Retina (tissue), 1 donor: ENCODE results near the gene PCDHB11.
"Not testable (repeated sequence)": the region's sequence is repeated elsewhere in the genome, so short reads cannot be mapped to it uniquely, and the experiment has no call there.

Experiments
- DNase-seq: peaks from one replicate; pipeline ENCODE4 v3.0.0-alpha.2; 2016

Gene PCDHB11

GRCh38 chr5:141199359-141200235 lies at the start of gene PCDHB11:
PCDHB11 (plus strand) TSS chr5:141199627; CDS start chr5:141199775, 148 bp downstream.
- DNase-seq = no peak

GRCh38 chr5:141149812-141150211 lies 49.6 kb upstream of the PCDHB11 start, which contains the start of gene PCDHB6:
PCDHB6 (plus strand) TSS chr5:141150057; CDS start chr5:141150258, 201 bp downstream.
- DNase-seq = peak; percentile 9

GRCh38 chr5:141150224-141150992 lies 49.0 kb upstream of the PCDHB11 start:
- no peak for DNase-seq

GRCh38 chr5:141150993-141151325 lies 48.5 kb upstream of the PCDHB11 start:
- no peak for DNase-seq

GRCh38 chr5:141151632-141152031 lies 47.8 kb upstream of the PCDHB11 start:
- not testable (repeated sequence) for DNase-seq

- DNase-seq = not testable (repeated sequence)
These were observed 47.3 kb upstream of the PCDHB11 start for GRCh38 chr5:141152096-141152495.

GRCh38 chr5:141155540-141156374 lies 43.7 kb upstream of the PCDHB11 start:
- DNase-seq = no peak

GRCh38 chr5:141157356-141157755 lies 42.1 kb upstream of the PCDHB11 start:
- not testable (repeated sequence) for DNase-seq

- DNase-seq = not testable (repeated sequence)
These were observed 41.5 kb upstream of the PCDHB11 start for GRCh38 chr5:141157901-141158300.

- peak; percentile 9 for DNase-seq
These were observed 26.8 kb upstream of the PCDHB11 start, which contains the start of gene PCDHB7 for GRCh38 chr5:141172381-141173204. PCDHB7 (plus strand) TSS chr5:141172644; CDS start chr5:141172836, 192 bp downstream.

GRCh38 chr5:141174291-141175104 lies 24.9 kb upstream of the PCDHB11 start:
- DNase-seq = not testable (repeated sequence)

GRCh38 chr5:141175933-141176332 lies 23.5 kb upstream of the PCDHB11 start:
- no peak for DNase-seq

GRCh38 chr5:141177577-141178191 lies 21.7 kb upstream of the PCDHB11 start, which contains the start of gene PCDHB8:
PCDHB8 (plus strand) TSS chr5:141177790; CDS start chr5:141178035, 245 bp downstream.
- DNase-seq = not testable (repeated sequence)

GRCh38 chr5:141179371-141179770 lies 20.1 kb upstream of the PCDHB11 start:
- DNase-seq = not testable (repeated sequence)

GRCh38 chr5:141179876-141180275 lies 19.6 kb upstream of the PCDHB11 start:
- not testable (repeated sequence) for DNase-seq

GRCh38 chr5:141180313-141180712 lies 19.1 kb upstream of the PCDHB11 start:
- no peak for DNase-seq

- peak; percentile 30 for DNase-seq
These were observed 17.2 kb upstream of the PCDHB11 start, which contains the start of gene PCDHB16 for GRCh38 chr5:141182248-141182647. PCDHB16 (plus strand) TSS chr5:141182387; CDS start chr5:141182560, 173 bp downstream.

GRCh38 chr5:141184117-141184855 lies 15.1 kb upstream of the PCDHB11 start:
- DNase-seq = not testable (repeated sequence)

GRCh38 chr5:141186897-141187512 lies 12.4 kb upstream of the PCDHB11 start, which contains the start of gene PCDHB9:
PCDHB9 (plus strand) TSS chr5:141187161; CDS start chr5:141187319, 158 bp downstream.
- DNase-seq = no peak
